Superior temporal gyrus (tissue), 1 donor: Measurements from ENCODE around the gene OR2D3.
"Not testable (repeated sequence)": the region's sequence is repeated elsewhere in the genome, so short reads cannot be mapped to it uniquely, and the experiment has no call there.

Experiments used
- DNase-seq: peaks from one replicate; pipeline ENCODE4 v3.0.0-alpha.2; 2016; ENCODE audit errors: extremely low spot score

Gene OR2D3

GRCh38 chr11:6920702-6921101, at the start of gene OR2D3:
Gene OR2D3 (plus strand): TSS chr11:6921002. CDS start chr11:6921002, 0 bp downstream.
- DNase-seq, result no peak

GRCh38 chr11:6871278-6871677, 49.5 kb upstream of the OR2D3 start:
- no peak for DNase-seq

- DNase-seq, result no peak
Observed at GRCh38 chr11:6875761-6876160, 45.0 kb upstream of the OR2D3 start.

- DNase-seq, result no peak
Observed at GRCh38 chr11:6876325-6876724, 44.5 kb upstream of the OR2D3 start, which contains the start of gene OR10A4. Gene OR10A4 (plus strand): TSS chr11:6876625. CDS start chr11:6876648, 23 bp downstream.

GRCh38 chr11:6876914-6877313, 43.9 kb upstream of the OR2D3 start:
- no peak for DNase-seq

- DNase-seq, result no peak
Observed at GRCh38 chr11:6882751-6883150, 38.1 kb upstream of the OR2D3 start.

- DNase-seq, result not testable (repeated sequence)
Observed at GRCh38 chr11:6887711-6888110, 33.1 kb upstream of the OR2D3 start.

- DNase-seq, result no peak
Observed at GRCh38 chr11:6888830-6889229, 32.0 kb upstream of the OR2D3 start.

GRCh38 chr11:6889835-6890234, 31.0 kb upstream of the OR2D3 start:
- no peak for DNase-seq

GRCh38 chr11:6892400-6892799, 28.4 kb upstream of the OR2D3 start, which contains the start of gene OR2D2:
Gene OR2D2 (minus strand): TSS chr11:6892500. CDS start chr11:6892500, 0 bp downstream.
- no peak for DNase-seq

- no peak for DNase-seq
Observed at GRCh38 chr11:6894097-6894496, 26.7 kb upstream of the OR2D3 start.

- DNase-seq, result no peak
Observed at GRCh38 chr11:6895010-6895409, 25.8 kb upstream of the OR2D3 start.

GRCh38 chr11:6898911-6899310, 21.9 kb upstream of the OR2D3 start:
- DNase-seq, result no peak

GRCh38 chr11:6900327-6900999, 20.3 kb upstream of the OR2D3 start:
- DNase-seq, result no peak

GRCh38 chr11:6904804-6905203, 16.0 kb upstream of the OR2D3 start:
- not testable (repeated sequence) for DNase-seq

- no peak for DNase-seq
Observed at GRCh38 chr11:6911378-6911777, 9.4 kb upstream of the OR2D3 start.

GRCh38 chr11:6911948-6912347, 8.9 kb upstream of the OR2D3 start:
- no peak for DNase-seq

GRCh38 chr11:6919698-6920097, 1.1 kb upstream of the OR2D3 start:
- DNase-seq, result no peak

- DNase-seq, result no peak
Observed at GRCh38 chr11:6925007-6925577, 4.3 kb downstream of the OR2D3 start.

GRCh38 chr11:6925636-6926207, 4.9 kb downstream of the OR2D3 start:
- no peak for DNase-seq

- no peak for DNase-seq
Observed at GRCh38 chr11:6926208-6927029, 5.6 kb downstream of the OR2D3 start, which contains the start of gene ZNF215. Gene ZNF215 (plus strand): TSS chr11:6926426. CDS start chr11:6932273, 5,847 bp downstream.

- DNase-seq, result no peak
Observed at GRCh38 chr11:6927030-6927617, 6.3 kb downstream of the OR2D3 start.
